Omental fat pad (tissue), 4 donors: ENCODE measurements around the gene PCP2. TPM values are rescaled to one million over a fixed set of nuclear protein-coding genes. Genes with fewer than 3 reads are reported as not detected.

Source experiments
- ATAC-seq: fragments of 150-250 bp; one replicate; pipeline ENCODE4 v1.9.1; 2016; ENCODE audit warnings: mild to moderate bottlenecking, moderate library complexity; ENCODE audit not compliant: low FRiP score
- DNase-seq: peaks from one replicate; pipeline ENCODE4 v3.0.0-alpha.2; 2019; ENCODE audit warnings: low spot score
- CTCF ChIP-seq, 3 donors: fragments of 450-650 bp; IDR thresholded peaks; one replicate each; pipeline ENCODE4 v1.5.1; 2016 to 2017; ENCODE audit warnings: antibody characterized with exemption in 3 of 3, mild to moderate bottlenecking in 3 of 3, moderate library complexity in 2 of 3
- total RNA-seq, 4 donors: library from RNA; depleted of rRNA; stranded (reverse); fragments of >200 nt; gene quantifications; one replicate each; pipeline ENCODE4 v1.1.0, GENCODE V29; 2016

Gene PCP2
- total RNA-seq, 4 donors from 2014 or later, result not detected

DNA sequence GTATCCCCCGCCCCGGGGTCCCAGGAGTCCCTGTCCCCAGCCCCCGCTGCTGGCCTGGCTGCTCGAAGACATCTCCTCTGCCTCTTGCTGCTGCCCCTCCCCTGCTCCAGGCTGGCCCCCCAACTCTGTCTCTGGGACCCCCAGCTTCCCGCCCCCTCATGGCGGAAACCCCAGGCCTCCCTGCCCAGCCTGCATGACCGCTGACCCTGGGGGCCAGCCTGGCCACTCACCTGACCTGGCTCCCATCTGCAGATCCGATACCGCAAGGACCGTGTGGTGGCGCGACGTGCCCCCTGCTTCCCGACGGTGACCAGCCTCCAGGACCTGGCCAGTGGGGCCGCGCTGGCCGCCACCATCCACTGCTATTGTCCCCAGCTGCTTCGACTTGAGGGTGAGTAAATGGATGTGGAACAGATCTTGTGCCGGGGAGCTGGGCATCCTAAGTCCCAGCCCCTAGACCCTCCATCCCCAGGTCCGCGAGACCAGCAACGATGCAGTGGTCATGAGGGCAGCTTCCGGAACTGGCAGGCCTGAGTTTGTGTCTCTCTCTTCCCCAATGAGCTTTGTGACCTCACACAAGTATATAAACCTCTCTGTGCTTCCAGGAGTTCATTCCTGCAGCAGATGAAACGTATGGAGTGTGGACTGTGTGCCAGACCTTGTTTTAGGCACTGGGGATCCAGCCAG is 25.5 kb downstream of the PCP2 start:
- no peak for ATAC-seq
- no peak for DNase-seq
- TF ChIP-seq CTCF (IDR thresholded peaks at IDR 0.05), result no peak

GRCh38 chr19:7607212-7607873 is 26.2 kb downstream of the PCP2 start:
- ATAC-seq (no peak), DNase-seq (no peak)
- no peak for TF ChIP-seq CTCF (IDR thresholded peaks at IDR 0.05)

DNA sequence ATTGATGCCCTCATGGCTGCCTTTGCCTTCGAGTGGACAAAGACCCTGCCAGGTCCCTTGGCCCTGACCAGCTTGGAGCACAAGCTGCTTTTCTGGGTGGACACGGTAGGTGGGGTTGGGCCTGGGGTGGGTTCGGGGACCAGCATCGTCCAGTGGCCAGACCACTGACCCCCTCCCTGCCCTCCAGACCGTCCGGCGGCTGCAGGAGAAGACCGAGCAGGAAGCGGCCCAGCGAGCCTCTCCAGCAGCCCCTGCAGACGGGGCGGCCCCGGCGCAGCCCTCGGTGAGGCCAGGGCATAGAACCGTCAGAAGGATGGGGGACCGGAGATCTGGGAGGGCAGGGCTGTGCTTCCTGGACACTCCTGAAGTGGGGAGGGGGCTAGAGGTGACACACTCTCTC is 27.2 kb downstream of the PCP2 start:
- no peak for ATAC-seq
- DNase-seq, result no peak
- no peak for TF ChIP-seq CTCF (IDR thresholded peaks at IDR 0.05)

GRCh38 chr19:7605490-7606222 is 27.9 kb downstream of the PCP2 start:
- TF ChIP-seq CTCF (IDR thresholded peaks at IDR 0.05), result no peak
- ATAC-seq (no peak), DNase-seq (no peak)

DNA sequence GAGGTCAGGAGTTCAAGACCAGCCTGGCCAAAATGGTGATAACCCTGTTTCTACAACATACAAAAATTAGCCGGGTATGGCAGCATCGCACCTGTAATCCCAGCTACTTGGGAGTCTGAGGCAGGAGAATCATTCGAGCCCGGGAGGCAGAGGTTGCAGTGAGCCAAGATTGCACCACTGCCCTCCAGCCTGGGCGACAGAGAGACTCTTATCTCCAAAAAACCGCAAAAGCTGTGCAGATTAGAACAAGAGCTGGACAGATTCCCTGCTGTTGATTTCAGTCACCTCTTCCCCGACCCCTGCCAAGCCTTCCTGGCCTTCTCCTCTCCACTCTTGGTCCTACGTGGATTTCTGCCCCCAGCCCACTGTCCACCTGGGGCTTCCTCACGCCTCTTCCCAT is 29.6 kb downstream of the PCP2 start:
- DNase-seq (no peak), ATAC-seq (no peak)
- TF ChIP-seq CTCF (IDR thresholded peaks at IDR 0.05), result no peak

DNA sequence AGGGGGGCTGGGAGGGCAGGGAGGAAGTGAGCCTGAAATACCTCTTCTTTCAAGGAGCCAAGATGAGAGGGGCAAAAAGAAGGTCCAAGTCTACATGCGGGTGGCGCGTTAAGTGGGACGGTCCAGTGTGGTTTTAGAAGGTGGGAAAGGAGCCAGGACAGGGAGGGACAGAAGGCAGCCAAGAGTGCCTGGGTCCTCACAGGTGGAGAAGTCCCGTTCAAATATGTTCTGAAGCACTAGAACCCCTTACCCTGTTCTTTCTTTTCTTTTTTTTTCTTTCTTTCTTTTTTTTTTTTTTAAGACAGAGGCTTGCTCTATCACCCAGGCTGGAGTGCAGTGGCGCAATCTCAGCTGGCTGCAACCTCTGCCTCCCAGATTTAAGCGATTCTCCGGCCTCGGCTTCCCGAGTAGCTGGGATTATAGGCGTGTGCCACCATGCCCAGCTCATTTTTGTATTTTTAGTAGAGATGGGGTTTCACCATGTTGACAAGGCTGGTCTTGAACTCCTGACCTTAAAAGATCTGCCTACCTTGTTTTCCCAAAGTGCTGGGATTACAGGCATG is 30.5 kb downstream of the PCP2 start:
- DNase-seq (no peak), ATAC-seq (no peak)
- no peak for TF ChIP-seq CTCF (IDR thresholded peaks at IDR 0.05)
